GM12878 (cell line): ENCODE measurements around the gene COL4A1. TPM values are rescaled to one million over a fixed set of nuclear protein-coding genes. Genes with fewer than 3 reads are reported as not detected.

Experiments used
- ATAC-seq: fragments of 200-7000 bp; cut with Tn5 transposase; 3 replicates; pipeline ENCODE4 v1.9.1; 2020; ENCODE audit warnings: mild to moderate bottlenecking, moderate library complexity
- BruUV-seq: library from RNA; stranded (reverse); fragments of 400-500 nt; replicated peaks from 2 replicates; lab custom pipeline; 2021; lab: Mats Ljungman, UMichigan
- CTCF ChIA-PET: fragments of 300-600 bp; sonication (Branson Sonifier 250); formaldehyde crosslinking; extraction: SDS; loops from one replicate; lab custom pipeline; 2021; ENCODE audit warnings: inconsistent platforms; lab: Yijun Ruan, JAX
- POLR2A ChIA-PET: fragments of 350-600 bp; formaldehyde crosslinking; extraction: SDS; loops from one replicate; lab custom pipeline; 2021; ENCODE audit warnings: inconsistent platforms; lab: Charles Lee
- RAD21 ChIA-PET: fragments of 300-600 bp; sonication (Branson Sonifier 250); formaldehyde crosslinking; loops from one replicate; lab custom pipeline; 2023; ENCODE audit warnings: antibody characterized with exemption; ENCODE audit not compliant: unreplicated experiment; lab: Charles Lee
- SMC1A ChIA-PET: fragments of 300-600 bp; sonication (Branson Sonifier 250); formaldehyde crosslinking; loops from one replicate; lab custom pipeline; 2023; ENCODE audit not compliant: unreplicated experiment, uncharacterized antibody; lab: Charles Lee
- DNase-seq: peaks from one replicate; pipeline ENCODE4 v3.0.0-alpha.2; 2011; ENCODE audit warnings: low read depth, low spot score
- FAIRE-seq: peaks from 3 replicates; lab custom pipeline; 2011; peaks lifted over from hg19 to GRCh38; lab: Jason Lieb, UNC
- H2AFZ ChIP-seq: 2 replicates; pipeline ENCODE4 v1.6.0; 2011; ENCODE audit warnings: low read depth, low read length, control low read depth; ENCODE audit not compliant: control insufficient read depth
- H3K27ac ChIP-seq: 2 replicates; pipeline ENCODE4 v1.5.1; 2011; ENCODE audit warnings: control low read depth; ENCODE audit not compliant: control insufficient read depth, insufficient read depth
- H3K27me3 ChIP-seq, 2 experiments: replicated peaks in 1 of 2; 2 replicates each; pipeline versions ENCODE4 v1.6.0 to v1.6.1; 2011; ENCODE audit warnings: low read length in 1 of 2; ENCODE audit not compliant: control insufficient read depth in 2 of 2, insufficient read depth in 2 of 2
- H3K36me3 ChIP-seq, 2 experiments: 2 replicates each; pipeline ENCODE4 v1.5.1; 2011; ENCODE audit warnings: low read length in 1 of 2; ENCODE audit not compliant: control insufficient read depth in 2 of 2, insufficient read depth in 2 of 2
- H3K4me1 ChIP-seq: 2 replicates; pipeline ENCODE4 v1.6.1; 2011; ENCODE audit warnings: mild to moderate bottlenecking, low read length, moderate library complexity, mixed read lengths; ENCODE audit not compliant: control insufficient read depth, insufficient read depth
- H3K4me2 ChIP-seq: 2 replicates; pipeline ENCODE4 v1.6.0; 2011; ENCODE audit warnings: control low read depth; ENCODE audit not compliant: control insufficient read depth, insufficient read depth
- H3K4me3 ChIP-seq: fragments of 200-600 bp; sonication (generic); 2 replicates; pipeline ENCODE4 v1.5.1; 2016
- H3K79me2 ChIP-seq: 2 replicates; pipeline ENCODE4 v1.6.0; 2011; ENCODE audit warnings: low read length; ENCODE audit not compliant: control insufficient read depth, insufficient read depth
- H3K9ac ChIP-seq: 2 replicates; pipeline ENCODE4 v1.8.0; 2011; ENCODE audit warnings: low read length, control low read depth, mixed read lengths; ENCODE audit not compliant: control insufficient read depth, insufficient read depth
- H3K9me3 ChIP-seq: replicated peaks from 3 replicates; pipeline ENCODE4 v1.5.1; 2011; ENCODE audit warnings: mild to moderate bottlenecking, low read length; ENCODE audit not compliant: control insufficient read depth, insufficient read depth
- H4K20me1 ChIP-seq: 2 replicates; pipeline ENCODE4 v1.6.0; 2011; ENCODE audit not compliant: control insufficient read depth, insufficient read depth
- DPF2 ChIP-seq: fragments of 450-650 bp; IDR thresholded peaks from 2 replicates; pipeline ENCODE4 v1.6.1; 2017; ENCODE audit warnings: mild to moderate bottlenecking
- E2F8 ChIP-seq: fragments of 450-650 bp; IDR thresholded peaks from 2 replicates; pipeline ENCODE4 v1.6.1; 2018; ENCODE audit warnings: mild to moderate bottlenecking, low read depth, moderate library complexity; ENCODE audit not compliant: partially characterized antibody
- EED ChIP-seq: sonication (generic); IDR thresholded peaks from 2 replicates; pipeline ENCODE4 v1.6.1; 2016; ENCODE audit warnings: antibody characterized with exemption, low read depth
- IRF4 ChIP-seq: IDR thresholded peaks from 2 replicates; pipeline ENCODE4 v1.6.1; 2011; ENCODE audit warnings: low read depth, low read length
- NFXL1 ChIP-seq: fragments of 450-650 bp; IDR thresholded peaks from 2 replicates; pipeline ENCODE4 v1.6.1; 2017; ENCODE audit warnings: antibody characterized with exemption, mild to moderate bottlenecking, borderline replicate concordance
- RB1 ChIP-seq: fragments of 450-650 bp; formaldehyde crosslinking; IDR thresholded peaks from 2 replicates; pipeline ENCODE4 v1.6.1; 2017; ENCODE audit warnings: mild to moderate bottlenecking, borderline replicate concordance
- SIN3A ChIP-seq: IDR thresholded peaks from 2 replicates; pipeline ENCODE4 v1.6.1; 2012; ENCODE audit warnings: low read depth, low read length, improper control_type of control experiment
- SKIL ChIP-seq: fragments of 450-650 bp; IDR thresholded peaks from 2 replicates; pipeline ENCODE4 v1.6.1; 2017; ENCODE audit warnings: mild to moderate bottlenecking, low read depth, inconsistent platforms; ENCODE audit not compliant: poor library complexity, severe bottlenecking
- TCF7 ChIP-seq: IDR thresholded peaks from 2 replicates; pipeline ENCODE4 v1.6.1; 2014; ENCODE audit warnings: antibody characterized with exemption, borderline replicate concordance
- WRNIP1 ChIP-seq: IDR thresholded peaks from 2 replicates; pipeline ENCODE4 v1.6.1; 2011; ENCODE audit warnings: low read depth, low read length, improper control_type of control experiment, borderline replicate concordance
- ZNF217 ChIP-seq: fragments of 450-650 bp; IDR thresholded peaks from 2 replicates; pipeline ENCODE4 v1.6.1; 2017; ENCODE audit warnings: antibody characterized with exemption, mild to moderate bottlenecking
- WGBS: methylation state at CpG from one replicate; pipeline ENCODE4 v1.1.6; 2016; ENCODE audit warnings: low lambda C conversion rate; ENCODE audit not compliant: insufficient replicate concordance, insufficient coverage; ENCODE audit errors: missing lambda C conversion rate; 5-methylcytosine and 5-hydroxymethylcytosine counted together
- in situ Hi-C: fragments of 300-500 bp; cut with MboI; formaldehyde crosslinking; loops from 9 replicates; pipeline ENCODE4 v1.14.3; 2018; ENCODE audit warnings: mixed read lengths
- intact Hi-C: fragments of 100-400 bp; cut with micrococcal nuclease; formaldehyde crosslinking; loops from one replicate; pipeline ENCODE4 v1.14.2; 2022; ENCODE audit not compliant: unreplicated experiment
- polyA plus RNA-seq, 11 experiments: library from polyadenylated mRNA; depleted of rRNA in 4 of 11; unstranded in 6 of 11; stranded (reverse) in 5 of 11; fragments of >200 nt; fragmentation: Nextera tagmentation in 4 of 11; fragmentation: Illumina TruSeq in 1 of 11; extraction: Ambion mirVana in 4 of 11; extraction: Trizol in 1 of 11; gene quantifications; 1 replicate in 1 of 11; 2 replicates in 10 of 11; pipeline versions ENCODE4 v1.2.1 to v1.2.3, GENCODE V29; 2011 to 2016; ENCODE audit warnings: inconsistent platforms in 2 of 11, missing spikeins in 2 of 11, low read depth in 1 of 11
- total RNA-seq, 4 experiments: library from RNA; depleted of rRNA in 3 of 4; stranded (reverse); fragments of >200 nt in 3 of 4; fragmentation: Illumina TruSeq in 1 of 4; extraction: Trizol in 1 of 4; gene quantifications; 2 replicates each; pipeline versions ENCODE4 v1.2.1 to v1.2.3, GENCODE V29; 2013 to 2021

The COL4A1 gene
- total and polyA plus RNA-seq, 10 of the 15 experiments (the other 5 are each of a cell fraction or from before 2014, with no cell fraction given) = 0.07 to 0.31 (median 0.13) TPM; not detected in 6

GRCh38 chr13:110291286-110291685, 15.7 kb downstream of the COL4A1 start:
- no peak overlapping the region for H2AFZ ChIP-seq
- H3K4me3 ChIP-seq = no peak overlapping the region
- RAD21 ChIA-PET = no interaction called here
- H3K4me2 ChIP-seq = no peak overlapping the region
- CTCF ChIA-PET = no interaction called here
- H3K27me3 ChIP-seq = no peaks in the 10 kb centered on the region; a peak in 2 of 4 replicates
- no peak for DNase-seq
- SMC1A ChIA-PET = no interaction called here
- intact Hi-C loops = no loop called here
- FAIRE-seq = no peak
- H3K4me1 ChIP-seq = no peaks in the 10 kb centered on the region
- no TSS peak for BruUV-seq
- ATAC-seq = no peak
- H3K79me2 ChIP-seq = no peaks in the 10 kb centered on the region
- H3K9me3 ChIP-seq = no peaks in the 10 kb centered on the region
- no peaks in the 10 kb centered on the region for H4K20me1 ChIP-seq
- TF ChIP-seq IRF4 (no peak), RB1 (no peak), DPF2 (no peak), SKIL (no peak), E2F8 (no peak), WRNIP1 (no peak), SIN3A (no peak), NFXL1 (no peak), TCF7 (no peak), EED (no peak), ZNF217 (no peak)
- 38% methylated on average over 9 of the region's 9 CpGs for WGBS
- in situ Hi-C loops = no loop called here
- no peaks in the 10 kb centered on the region for H3K36me3 ChIP-seq
- no peak overlapping the region for H3K27ac ChIP-seq
- no peak overlapping the region for H3K9ac ChIP-seq
- POLR2A ChIA-PET = no interaction called here
